T-helper 1 cell treated with Interleukin-12 subunit alpha and Interleukin-12 subunit beta and Interleukin-4 antibody, amounts not matched to agents 30 μg/mL and 1 μg/mL, for 36 hours (primary cell): Measurements from ENCODE around the gene TPTE2.
"Not testable (repeated sequence)": the region's sequence is repeated elsewhere in the genome, so short reads cannot be mapped to it uniquely, and the experiment has no call there.

Experiments used
- H3K27ac Mint-ChIP-seq: one replicate; pipeline ENCODE4 v1.8.0; 2021; ENCODE audit warnings: mild to moderate bottlenecking, mixed read lengths
- H3K27me3 Mint-ChIP-seq: one replicate; pipeline ENCODE4 v1.8.0; 2021; ENCODE audit warnings: low read depth, mixed read lengths
- H3K36me3 Mint-ChIP-seq: one replicate; pipeline ENCODE4 v1.8.0; 2021; ENCODE audit warnings: low read depth, mixed read lengths
- H3K4me1 Mint-ChIP-seq: one replicate; pipeline ENCODE4 v1.8.0; 2021; ENCODE audit warnings: low read depth, mixed read lengths
- H3K4me3 Mint-ChIP-seq: one replicate; pipeline ENCODE4 v1.8.0; 2021; ENCODE audit warnings: mild to moderate bottlenecking, moderate library complexity, mixed read lengths
- H3K9me3 Mint-ChIP-seq: one replicate; pipeline ENCODE4 v1.8.0; 2021; ENCODE audit warnings: mixed read lengths

The TPTE2 gene

DNA sequence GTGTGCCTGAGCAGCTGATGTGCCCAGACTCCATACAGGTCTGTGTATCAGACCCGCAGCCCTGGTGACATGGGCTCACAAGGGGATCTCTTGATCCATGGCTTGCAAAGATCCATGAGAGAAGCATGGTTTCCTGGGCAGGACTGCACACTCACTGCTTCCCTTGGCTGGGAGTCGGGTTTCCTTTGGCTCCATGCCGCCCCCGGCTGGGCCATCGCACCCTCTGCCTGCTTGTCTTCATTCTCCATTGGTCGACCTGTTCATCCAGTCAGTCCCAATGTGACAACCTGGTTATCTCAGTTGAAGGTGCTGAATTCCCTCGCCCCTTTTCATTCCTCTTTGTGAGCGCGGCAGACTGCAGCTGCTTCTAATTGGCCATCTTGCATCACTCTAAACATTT, 101.2 kb downstream of the TPTE2 start:
- H3K9me3 Mint-ChIP-seq = peaks cover 21% of the 10 kb centered on the region
- H3K36me3 Mint-ChIP-seq, H3K27ac Mint-ChIP-seq, H3K27me3 Mint-ChIP-seq, H3K4me1 Mint-ChIP-seq, H3K4me3 Mint-ChIP-seq: not testable (repeated sequence)

DNA sequence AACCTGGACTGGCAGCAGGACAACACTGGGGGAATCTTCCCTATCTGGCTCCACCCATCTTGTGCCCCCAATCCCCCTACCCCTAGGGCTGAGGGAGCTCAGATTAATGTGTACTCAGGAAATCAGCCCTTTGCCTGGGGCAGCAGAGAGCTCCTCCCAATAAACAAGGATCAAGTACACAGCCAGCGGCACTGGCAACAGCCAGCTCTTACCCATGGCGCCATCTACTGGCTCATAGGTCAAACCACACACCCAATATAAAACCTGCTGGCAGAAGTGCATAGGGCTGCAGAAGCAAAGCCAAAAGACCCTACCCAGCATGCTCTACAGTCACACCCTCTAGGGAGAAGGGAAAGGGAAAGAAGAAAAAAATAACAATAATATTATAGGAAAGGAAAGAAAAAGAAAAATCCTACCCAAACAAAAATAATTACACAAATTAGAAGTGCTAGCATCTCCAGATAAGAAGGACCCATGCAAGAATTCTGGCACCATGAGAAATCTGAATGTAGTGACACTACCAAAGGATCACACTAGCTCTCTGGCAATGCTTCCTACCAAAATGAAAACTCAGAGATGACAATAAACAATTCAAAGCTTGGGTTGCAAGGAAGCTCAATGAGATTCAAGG, 122.2 kb downstream of the TPTE2 start:
- not testable (repeated sequence) for H3K4me3 Mint-ChIP-seq, H3K27ac Mint-ChIP-seq, H3K4me1 Mint-ChIP-seq, H3K36me3 Mint-ChIP-seq, H3K9me3 Mint-ChIP-seq, H3K27me3 Mint-ChIP-seq

DNA sequence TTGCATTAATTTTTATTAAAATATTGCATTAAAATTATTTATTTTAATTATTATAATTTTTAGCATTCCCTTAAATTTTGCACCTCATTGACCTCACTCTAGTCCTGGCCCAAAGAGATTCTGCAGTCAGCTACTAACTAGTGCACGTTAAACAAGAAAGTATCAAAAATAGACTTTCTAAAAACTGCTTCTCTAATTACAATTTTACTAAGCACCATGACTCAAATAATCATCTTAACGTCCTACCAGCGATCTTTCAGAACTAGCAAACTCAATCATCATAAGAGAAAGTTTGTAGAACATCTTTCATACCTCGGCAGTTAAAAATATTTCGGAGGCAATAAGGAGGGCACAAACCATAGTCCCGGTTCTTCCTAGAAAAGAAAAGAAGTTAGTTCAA, 123.6 kb downstream of the TPTE2 start:
- not testable (repeated sequence) for H3K4me1 Mint-ChIP-seq, H3K36me3 Mint-ChIP-seq, H3K9me3 Mint-ChIP-seq, H3K27me3 Mint-ChIP-seq, H3K4me3 Mint-ChIP-seq, H3K27ac Mint-ChIP-seq

DNA sequence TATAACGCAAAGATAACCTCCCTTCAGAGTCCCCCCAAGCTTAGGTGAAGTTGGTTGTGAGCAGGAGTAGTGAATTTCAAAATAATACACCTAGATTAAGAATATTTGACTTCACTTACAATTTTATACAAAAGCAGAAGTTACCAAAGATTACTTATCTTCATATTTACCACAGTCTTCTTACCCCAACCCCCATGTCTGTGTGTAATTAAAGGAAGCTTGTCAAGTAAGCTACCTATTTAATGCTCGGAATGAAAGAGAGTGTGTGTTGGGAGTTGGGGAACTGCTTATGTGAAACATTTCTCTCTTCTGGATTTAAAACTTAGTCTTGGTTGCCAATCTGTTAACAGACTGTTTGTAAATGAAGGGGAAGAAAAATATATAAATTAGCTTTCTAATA, 139.1 kb downstream of the TPTE2 start:
- H3K4me1 Mint-ChIP-seq = not testable (repeated sequence)

DNA sequence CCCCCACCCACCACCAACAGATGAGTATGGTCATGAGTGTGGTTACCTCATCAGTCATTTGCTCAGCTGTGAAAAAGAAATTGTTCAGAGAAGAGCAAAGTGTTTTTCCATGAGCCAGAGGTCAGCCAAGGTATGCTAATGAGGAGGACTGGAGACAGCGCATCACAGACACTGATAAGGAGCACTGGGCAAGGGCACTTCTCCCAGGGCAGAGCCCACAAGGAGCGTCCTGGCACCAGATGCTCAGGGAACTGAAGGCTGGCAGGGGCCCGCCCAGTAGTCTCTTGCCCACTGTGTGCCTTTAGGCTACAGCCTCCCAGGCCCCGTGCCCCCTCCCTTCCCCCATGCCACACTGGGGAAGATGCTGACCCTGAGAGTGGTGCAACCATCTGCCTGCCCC, 148.8 kb downstream of the TPTE2 start:
- H3K27me3 Mint-ChIP-seq, H3K4me1 Mint-ChIP-seq, H3K36me3 Mint-ChIP-seq, H3K4me3 Mint-ChIP-seq, H3K27ac Mint-ChIP-seq: not testable (repeated sequence)
- H3K9me3 Mint-ChIP-seq = peaks cover 43% of the 10 kb centered on the region

More for the DNA sequence above, 139.1 kb downstream of the TPTE2 start:
- H3K36me3 Mint-ChIP-seq, H3K27ac Mint-ChIP-seq, H3K4me3 Mint-ChIP-seq, H3K27me3 Mint-ChIP-seq: not testable (repeated sequence)
- H3K9me3 Mint-ChIP-seq = peaks cover 16% of the 10 kb centered on the region

DNA sequence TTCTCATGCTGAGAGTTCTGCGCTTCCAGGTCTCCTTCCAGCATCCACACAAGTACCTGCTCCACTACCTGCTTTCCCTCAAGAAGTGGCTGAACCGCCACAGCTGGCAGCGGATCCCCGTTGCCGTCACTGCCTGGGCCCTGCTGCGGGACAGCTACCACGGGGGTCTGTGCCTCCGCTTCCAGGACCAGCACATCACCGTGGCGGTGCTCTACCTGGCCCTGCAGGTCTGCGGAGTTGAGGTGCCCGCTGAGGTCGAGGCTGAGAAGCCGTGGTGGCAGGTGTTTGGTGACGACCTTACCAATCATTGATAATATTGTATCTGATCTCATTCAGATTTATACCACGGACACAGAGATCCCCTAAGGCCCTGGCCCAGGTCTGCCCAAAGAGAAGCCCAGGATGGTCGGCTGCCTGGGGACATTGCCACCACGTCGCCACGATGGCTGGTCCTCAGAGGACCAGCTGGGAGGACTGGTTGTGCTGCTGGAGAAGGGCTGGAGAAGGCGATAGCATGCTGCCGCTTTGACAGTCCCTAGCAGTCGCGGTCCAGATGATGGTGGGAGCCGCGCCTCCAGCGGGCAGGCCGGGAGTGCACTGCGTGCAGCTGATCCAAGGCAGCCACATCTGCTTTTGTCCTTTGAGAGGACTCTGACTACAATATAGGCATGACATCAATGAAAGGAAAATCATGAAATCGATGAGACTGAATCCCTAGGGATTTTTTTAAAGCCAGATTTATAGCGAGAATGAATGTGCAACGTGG, 178.4 kb downstream of the TPTE2 start:
- H3K4me1 Mint-ChIP-seq, H3K27ac Mint-ChIP-seq, H3K9me3 Mint-ChIP-seq, H3K27me3 Mint-ChIP-seq, H3K36me3 Mint-ChIP-seq, H3K4me3 Mint-ChIP-seq: not testable (repeated sequence)

DNA sequence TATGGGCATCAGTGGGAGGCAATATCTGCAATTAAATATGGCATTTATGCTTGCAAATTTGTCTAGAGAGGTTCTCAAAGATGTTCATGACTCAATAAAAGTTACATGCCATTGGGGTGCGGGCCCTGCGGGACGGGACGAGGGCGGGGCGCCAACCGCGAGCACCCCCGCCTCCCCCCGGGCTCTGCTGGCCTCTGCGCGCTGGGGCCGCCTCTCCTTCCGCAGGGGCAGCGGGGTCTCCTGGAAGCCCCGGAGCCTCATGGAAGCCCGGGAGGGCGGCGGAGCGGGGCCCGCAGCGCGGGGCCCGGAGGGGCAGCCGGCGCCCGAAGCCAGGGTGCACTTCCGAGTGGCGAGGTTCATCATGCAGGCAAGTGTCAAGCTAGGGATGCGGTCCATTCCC, 179.2 kb downstream of the TPTE2 start:
- H3K27ac Mint-ChIP-seq = no peak overlapping the region
- H3K4me3 Mint-ChIP-seq = no peak overlapping the region
- H3K9me3 Mint-ChIP-seq = peaks cover 6% of the 10 kb centered on the region
- no peaks in the 10 kb centered on the region for H3K36me3 Mint-ChIP-seq
- no peaks in the 10 kb centered on the region for H3K27me3 Mint-ChIP-seq
- no peaks in the 10 kb centered on the region for H3K4me1 Mint-ChIP-seq
